ENCODE results near the gene TCEANC. TPM values are rescaled to one million over a fixed set of nuclear protein-coding genes. Genes with fewer than 3 reads are reported as not detected.
"Not testable (repeated sequence)": the region's sequence is repeated elsewhere in the genome, so short reads cannot be mapped to it uniquely, and the experiment has no call there.

TCEANC gene
- total RNA-seq, 2 experiments from 2014 or later = 1.3 to 1.4 TPM

- no peak for ATAC-seq
- POLR2A ChIA-PET = no interaction called here
- CTCF ChIA-PET = interaction anchor here (1.1 to 1.2 kb wide), 2 partner anchors 32 to 107 kb away, joined by 4 read pairs; no protein-coding TSS in a partner anchor
- Mint-ChIP-seq H3K27ac (no peak overlapping the region), H3K36me3 (ENCODE audit: low read depth) (no peaks in the 10 kb centered on the region), H3K4me3 (no peak overlapping the region), H3K9me3 (no peaks in the 10 kb centered on the region), H3K4me1 (ENCODE audit: low read depth) (peaks cover 5% of the 10 kb centered on the region), H3K27me3 (no peaks in the 10 kb centered on the region)
- DNase-seq = no peak
- intact Hi-C loops (cut with micrococcal nuclease) = no loop called here
- no peak for TF ChIP-seq CTCF (IDR thresholded peaks at IDR 0.05)
Measured at GRCh38 chrX:13614154-13614553, 38.8 kb upstream of the TCEANC start.

- no peaks in the 10 kb centered on the region for H3K27me3 Mint-ChIP-seq
- TF ChIP-seq CTCF (IDR thresholded peaks at IDR 0.05) = no peak
- H3K4me3 Mint-ChIP-seq = no peak overlapping the region
- no peaks in the 10 kb centered on the region for H3K36me3 Mint-ChIP-seq (ENCODE audit: low read depth)
- no peaks in the 10 kb centered on the region for H3K9me3 Mint-ChIP-seq
- intact Hi-C loops (cut with micrococcal nuclease) = no loop called here
- ChIA-PET POLR2A (no interaction called here), CTCF (no interaction called here)
- H3K27ac Mint-ChIP-seq = no peak overlapping the region
- peaks cover 8% of the 10 kb centered on the region for H3K4me1 Mint-ChIP-seq (ENCODE audit: low read depth)
- ATAC-seq (no peak), DNase-seq (no peak)
Measured at GRCh38 chrX:13620207-13620606, 32.7 kb upstream of the TCEANC start.

- Mint-ChIP-seq H3K27ac (no peak overlapping the region), H3K9me3 (no peaks in the 10 kb centered on the region), H3K27me3 (no peaks in the 10 kb centered on the region), H3K36me3 (ENCODE audit: low read depth) (no peaks in the 10 kb centered on the region), H3K4me3 (no peak overlapping the region), H3K4me1 (ENCODE audit: low read depth) (peaks cover 5% of the 10 kb centered on the region)
- TF ChIP-seq CTCF (IDR thresholded peaks at IDR 0.05) = no peak
- ATAC-seq = no peak
- POLR2A ChIA-PET = no interaction called here
- no peak for DNase-seq
- intact Hi-C loops (cut with micrococcal nuclease) = no loop called here
- CTCF ChIA-PET = interaction anchor here (1.2 kb wide), 1 partner anchor 24 kb away, joined by 4 read pairs; no protein-coding TSS in a partner anchor
Measured at GRCh38 chrX:13622401-13622964, 30.5 kb upstream of the TCEANC start.

- no peak overlapping the region for H3K4me3 Mint-ChIP-seq
- CTCF ChIA-PET = no interaction called here
- intact Hi-C loops (cut with micrococcal nuclease) = no loop called here
- POLR2A ChIA-PET = no interaction called here
- ATAC-seq (no peak), DNase-seq (no peak)
- H3K27me3 Mint-ChIP-seq = no peaks in the 10 kb centered on the region
- H3K36me3 Mint-ChIP-seq (ENCODE audit: low read depth) = no peaks in the 10 kb centered on the region
- no peak overlapping the region for H3K27ac Mint-ChIP-seq
- no peaks in the 10 kb centered on the region for H3K4me1 Mint-ChIP-seq (ENCODE audit: low read depth)
- TF ChIP-seq CTCF (IDR thresholded peaks at IDR 0.05) = no peak
- H3K9me3 Mint-ChIP-seq = peaks cover 2% of the 10 kb centered on the region
Measured at GRCh38 chrX:13627306-13627705, 25.6 kb upstream of the TCEANC start.

- POLR2A ChIA-PET; H3K27ac Mint-ChIP-seq; ATAC-seq; H3K4me1 Mint-ChIP-seq (ENCODE audit: low read depth); H3K36me3 Mint-ChIP-seq (ENCODE audit: low read depth); H3K4me3 Mint-ChIP-seq; intact Hi-C loops (cut with micrococcal nuclease); DNase-seq; CTCF ChIA-PET; H3K9me3 Mint-ChIP-seq; H3K27me3 Mint-ChIP-seq: not testable (repeated sequence)
Measured at GRCh38 chrX:13637224-13637623, 15.7 kb upstream of the TCEANC start.

GRCh38 chrX:13638021-13638420 is 14.9 kb upstream of the TCEANC start:
- ChIA-PET POLR2A (no interaction called here), CTCF (no interaction called here)
- ATAC-seq (no peak), DNase-seq (no peak)
- Mint-ChIP-seq H3K27ac (no peak overlapping the region), H3K36me3 (ENCODE audit: low read depth) (no peaks in the 10 kb centered on the region), H3K27me3 (no peaks in the 10 kb centered on the region), H3K4me1 (ENCODE audit: low read depth) (no peaks in the 10 kb centered on the region), H3K4me3 (no peak overlapping the region), H3K9me3 (no peaks in the 10 kb centered on the region)
- TF ChIP-seq CTCF (IDR thresholded peaks at IDR 0.05) = no peak
- intact Hi-C loops (cut with micrococcal nuclease) = no loop called here

Measured in activated CD8-positive, alpha-beta T cell treated with anti-CD3 and anti-CD28 coated beads for 36 hours (primary cell).